ENCODE measurements around the gene PSMC3. TPM values are rescaled to one million over a fixed set of nuclear protein-coding genes. Genes with fewer than 3 reads are reported as not detected.

PSMC3 gene
- polyA plus RNA-seq, 3 donors, result 44.1 to 97.4 (median 89.5) TPM

- H3K9ac ChIP-seq (ENCODE audit: insufficient read depth, low read length, poor library complexity, severe bottlenecking), result no peak overlapping the region
- peaks cover 68 to 92% of the 10 kb centered on the region in 2 donors for H3K36me3 ChIP-seq (replicated peaks in 1 of 2; ENCODE audit: control insufficient read depth in 1 of 2, insufficient read depth in 2 of 2, low read length in 2 of 2)
- H3K9me3 ChIP-seq (replicated peaks in 1 of 2; ENCODE audit: control insufficient read depth in 1 of 2, insufficient read depth in 1 of 2, low read length in 2 of 2), result no peaks in the 10 kb centered on the region
- no peak overlapping the region for H3K27ac ChIP-seq (ENCODE audit: low read depth in 1 of 2, low read length in 2 of 2)
- DNase-seq, result no peak
- intact Hi-C loops (cut with micrococcal nuclease), result no loop called here
- H3K4me1 ChIP-seq (ENCODE audit: control insufficient read depth in 1 of 2, insufficient read depth in 2 of 2, low read length in 2 of 2), result no peaks in the 10 kb centered on the region
- peaks cover 45% of the 10 kb centered on the region for H3K79me2 ChIP-seq (ENCODE audit: insufficient read depth, low read length)
- no peak overlapping the region for H3K4me2 ChIP-seq (replicated peaks; ENCODE audit: extremely low read depth, low read length, poor library complexity, severe bottlenecking)
- Mint-ChIP-seq H3K9me3 (no peaks in the 10 kb centered on the region), H3K27ac (no peak overlapping the region), H3K27me3 (ENCODE audit: low read depth in 3 of 3) (peaks cover 0 to 1% (median 0%) of the 10 kb centered on the region in 3 donors), H3K36me3 (peaks cover 59 to 86% of the 10 kb centered on the region in 2 donors), H3K4me3 (no peak overlapping the region), H3K4me1 (no peaks in the 10 kb centered on the region)
- H4K20me1 ChIP-seq (ENCODE audit: insufficient read depth, low read length), result peaks cover 100% of the 10 kb centered on the region
- H3K4me3 ChIP-seq (replicated peaks in 1 of 3; ENCODE audit: low read depth in 2 of 3, low read length in 3 of 3), result no peak overlapping the region
- no peaks in the 10 kb centered on the region for H3K27me3 ChIP-seq (ENCODE audit: control insufficient read depth in 2 of 2, insufficient read depth in 2 of 2, low read length in 2 of 2)
- no peak for TF ChIP-seq CTCF (IDR thresholded peaks at IDR 0.05)
- no CpG with 5 or more reads among the region's 5 CpGs for WGBS (ENCODE audit: insufficient coverage)
- H2AFZ ChIP-seq (ENCODE audit: insufficient read depth, low read depth, low read length, poor library complexity, severe bottlenecking), result no peak overlapping the region
Measured at GRCh38 chr11:47466201-47466600, 40.0 kb upstream of the PSMC3 start.

GRCh38 chr11:47464483-47464882 is 38.2 kb upstream of the PSMC3 start:
- no peaks in the 10 kb centered on the region for H3K4me1 ChIP-seq (ENCODE audit: control insufficient read depth in 1 of 2, insufficient read depth in 2 of 2, low read length in 2 of 2)
- H3K79me2 ChIP-seq (ENCODE audit: insufficient read depth, low read length), result peaks cover 39% of the 10 kb centered on the region
- H3K9ac ChIP-seq (ENCODE audit: insufficient read depth, low read length, poor library complexity, severe bottlenecking), result no peak overlapping the region
- H3K27me3 ChIP-seq (ENCODE audit: control insufficient read depth in 2 of 2, insufficient read depth in 2 of 2, low read length in 2 of 2), result no peaks in the 10 kb centered on the region
- no peaks in the 10 kb centered on the region for H3K27me3 Mint-ChIP-seq (ENCODE audit: low read depth in 3 of 3)
- H4K20me1 ChIP-seq (ENCODE audit: insufficient read depth, low read length), result peaks cover 91% of the 10 kb centered on the region
- H3K36me3 Mint-ChIP-seq, result peaks cover 49 to 79% of the 10 kb centered on the region in 2 donors
- peak overlapping the region in 1 of 2 donors; percentile 24 for H3K27ac ChIP-seq (ENCODE audit: low read depth in 1 of 2, low read length in 2 of 2)
- H3K4me2 ChIP-seq (replicated peaks; ENCODE audit: extremely low read depth, low read length, poor library complexity, severe bottlenecking), result no peak overlapping the region
- no CpG with 5 or more reads among the region's 5 CpGs for WGBS (ENCODE audit: insufficient coverage)
- no peak overlapping the region for H3K4me3 Mint-ChIP-seq
- intact Hi-C loops (cut with micrococcal nuclease), result no loop called here
- H3K4me1 Mint-ChIP-seq, result no peaks in the 10 kb centered on the region
- TF ChIP-seq CTCF (IDR thresholded peaks at IDR 0.05), result no peak
- H3K27ac Mint-ChIP-seq, result peak overlapping the region in 1 of 7 donors; percentile 41
- no peak overlapping the region for H3K4me3 ChIP-seq (replicated peaks in 1 of 3; ENCODE audit: low read depth in 2 of 3, low read length in 3 of 3)
- no peak overlapping the region for H2AFZ ChIP-seq (ENCODE audit: insufficient read depth, low read depth, low read length, poor library complexity, severe bottlenecking)
- DNase-seq, result no peak
- no peaks in the 10 kb centered on the region for H3K9me3 ChIP-seq (replicated peaks in 1 of 2; ENCODE audit: control insufficient read depth in 1 of 2, insufficient read depth in 1 of 2, low read length in 2 of 2)
- H3K36me3 ChIP-seq (replicated peaks in 1 of 2; ENCODE audit: control insufficient read depth in 1 of 2, insufficient read depth in 2 of 2, low read length in 2 of 2), result peaks cover 54 to 91% of the 10 kb centered on the region in 2 donors
- no peaks in the 10 kb centered on the region for H3K9me3 Mint-ChIP-seq
